Uterus (tissue), 4 donors: Measurements from ENCODE around the gene LRP1B. TPM values are rescaled to one million over a fixed set of nuclear protein-coding genes. Genes with fewer than 3 reads are reported as not detected.

Experiments
- DNase-seq, 2 donors: peaks; one replicate each; pipeline ENCODE4 v3.0.0-alpha.2; 2019 to 2020
- H3K27ac ChIP-seq, 2 donors: fragments of 200-600 bp; sonication (generic); 1 replicate in 1 of 2; 2 replicates in 1 of 2; pipeline ENCODE4 v1.5.1; 2016 to 2018
- H3K27me3 ChIP-seq, 2 donors: fragments of 200-600 bp; sonication (generic); one replicate each; pipeline ENCODE4 v1.5.1; 2018 to 2019; ENCODE audit warnings: control low read depth in 1 of 2
- H3K36me3 ChIP-seq, 2 donors: fragments of 200-600 bp; sonication (generic); one replicate each; pipeline ENCODE4 v1.5.1; 2019; ENCODE audit warnings: control low read depth in 1 of 2
- H3K4me1 ChIP-seq, 2 donors: fragments of 200-600 bp; sonication (generic); one replicate each; pipeline ENCODE4 v1.5.1; 2018 to 2019; ENCODE audit warnings: control low read depth in 1 of 2
- H3K4me3 ChIP-seq, 2 donors: fragments of 200-600 bp; sonication (generic); 1 replicate in 1 of 2; 2 replicates in 1 of 2; pipeline ENCODE4 v1.5.1; 2018 to 2019; ENCODE audit warnings: mild to moderate bottlenecking in 1 of 2
- H3K9me3 ChIP-seq, 2 donors: fragments of 200-600 bp; sonication (generic); one replicate each; pipeline ENCODE4 v1.5.1; 2019; ENCODE audit warnings: control low read depth in 1 of 2
- POLR2A ChIP-seq, 2 donors: fragments of 450-650 bp; IDR thresholded peaks; one replicate each; pipeline ENCODE4 v1.6.1; 2016; ENCODE audit warnings: antibody characterized with exemption in 2 of 2, mild to moderate bottlenecking in 1 of 2, moderate library complexity in 1 of 2
- intact Hi-C: fragments of 100-400 bp; cut with DNase I; formaldehyde crosslinking; loops from one replicate; pipeline ENCODE4 v1.15.1; 2023; ENCODE audit warnings: low total_unique reads
- total RNA-seq, 4 donors: library from RNA; depleted of rRNA in 3 of 4; stranded (reverse); fragments of >200 nt in 3 of 4; gene quantifications; one replicate each; pipeline versions ENCODE4 v1.1.0 to v1.2.4, GENCODE V29; 2014 to 2023
- TF ChIP-seq, protein P1 (sequence below), 4 experiments: fragments of 200-600 bp in 2 of 4; fragments of 450-650 bp in 2 of 4; sonication (generic) in 2 of 4; IDR thresholded peaks; one replicate each; pipeline ENCODE4 v1.5.1; 2016 to 2019; ENCODE audit warnings: antibody characterized with exemption in 4 of 4, mild to moderate bottlenecking in 2 of 4, moderate library complexity in 1 of 4
- donor health status: DM: yes; HTN: yes; CAD: no.

Gene LRP1B
- total RNA-seq, 4 donors from 2014 or later = 0.29 to 7.3 (median 0.79) TPM; not detected in 1

DNA sequence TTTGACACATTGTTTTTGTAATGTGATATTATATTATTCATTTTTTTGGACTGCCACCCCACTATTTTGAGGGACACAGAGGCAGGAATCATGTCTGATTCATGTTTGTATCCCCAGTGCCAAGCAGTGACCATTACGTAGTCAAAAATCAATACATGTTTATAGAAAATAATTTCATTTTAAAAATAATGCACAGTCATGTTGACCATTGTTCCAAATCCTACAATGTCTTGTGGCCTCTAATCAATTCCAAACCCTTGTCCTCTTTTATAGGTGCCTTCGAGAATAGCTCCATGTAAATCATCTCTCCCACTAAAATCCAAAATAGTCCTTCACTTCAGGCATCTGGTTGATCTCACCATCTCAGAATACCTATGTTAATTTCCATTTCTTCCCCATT lies 454.7 kb downstream of the LRP1B start:
- Histone ChIP-seq H3K4me3 (no peak overlapping the region), H3K36me3 (no peaks in the 10 kb centered on the region), H3K4me1 (no peaks in the 10 kb centered on the region), H3K9me3 (no peaks in the 10 kb centered on the region), H3K27ac (no peak overlapping the region), H3K27me3 (no peaks in the 10 kb centered on the region)
- intact Hi-C loops = no loop called here
- no peak for TF ChIP-seq POLR2A (IDR thresholded peaks at IDR 0.05)
- TF ChIP-seq, protein P1, sequence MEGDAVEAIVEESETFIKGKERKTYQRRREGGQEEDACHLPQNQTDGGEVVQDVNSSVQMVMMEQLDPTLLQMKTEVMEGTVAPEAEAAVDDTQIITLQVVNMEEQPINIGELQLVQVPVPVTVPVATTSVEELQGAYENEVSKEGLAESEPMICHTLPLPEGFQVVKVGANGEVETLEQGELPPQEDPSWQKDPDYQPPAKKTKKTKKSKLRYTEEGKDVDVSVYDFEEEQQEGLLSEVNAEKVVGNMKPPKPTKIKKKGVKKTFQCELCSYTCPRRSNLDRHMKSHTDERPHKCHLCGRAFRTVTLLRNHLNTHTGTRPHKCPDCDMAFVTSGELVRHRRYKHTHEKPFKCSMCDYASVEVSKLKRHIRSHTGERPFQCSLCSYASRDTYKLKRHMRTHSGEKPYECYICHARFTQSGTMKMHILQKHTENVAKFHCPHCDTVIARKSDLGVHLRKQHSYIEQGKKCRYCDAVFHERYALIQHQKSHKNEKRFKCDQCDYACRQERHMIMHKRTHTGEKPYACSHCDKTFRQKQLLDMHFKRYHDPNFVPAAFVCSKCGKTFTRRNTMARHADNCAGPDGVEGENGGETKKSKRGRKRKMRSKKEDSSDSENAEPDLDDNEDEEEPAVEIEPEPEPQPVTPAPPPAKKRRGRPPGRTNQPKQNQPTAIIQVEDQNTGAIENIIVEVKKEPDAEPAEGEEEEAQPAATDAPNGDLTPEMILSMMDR (IDR thresholded peaks at IDR 0.05) = no peak
- DNase-seq = no peak

DNA sequence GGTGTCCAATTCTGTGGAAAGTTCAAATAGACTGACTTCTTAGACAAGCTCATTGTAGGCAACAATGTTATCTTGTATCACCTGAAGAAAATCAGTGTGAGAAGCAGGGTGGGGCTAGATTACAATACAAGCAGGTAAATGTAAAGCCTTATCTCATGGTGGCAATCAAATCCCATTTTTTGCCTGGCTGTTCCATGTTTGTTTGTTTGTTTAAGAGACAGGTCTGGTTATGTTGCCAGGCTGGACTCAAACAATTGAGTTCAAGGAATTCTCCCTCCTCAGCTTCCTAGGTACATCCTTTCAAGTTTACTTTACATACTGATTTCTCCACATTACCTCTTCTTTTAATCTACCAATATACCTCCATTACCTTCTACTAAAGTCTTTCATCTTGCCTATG lies 464.6 kb downstream of the LRP1B start:
- intact Hi-C loops = no loop called here
- DNase-seq = no peak
- Histone ChIP-seq H3K27me3 (no peaks in the 10 kb centered on the region), H3K36me3 (no peaks in the 10 kb centered on the region), H3K27ac (no peak overlapping the region), H3K9me3 (no peaks in the 10 kb centered on the region), H3K4me1 (no peaks in the 10 kb centered on the region), H3K4me3 (no peak overlapping the region)
- TF ChIP-seq, protein P1 (IDR thresholded peaks at IDR 0.05) = no peak
- TF ChIP-seq POLR2A (IDR thresholded peaks at IDR 0.05) = no peak

DNA sequence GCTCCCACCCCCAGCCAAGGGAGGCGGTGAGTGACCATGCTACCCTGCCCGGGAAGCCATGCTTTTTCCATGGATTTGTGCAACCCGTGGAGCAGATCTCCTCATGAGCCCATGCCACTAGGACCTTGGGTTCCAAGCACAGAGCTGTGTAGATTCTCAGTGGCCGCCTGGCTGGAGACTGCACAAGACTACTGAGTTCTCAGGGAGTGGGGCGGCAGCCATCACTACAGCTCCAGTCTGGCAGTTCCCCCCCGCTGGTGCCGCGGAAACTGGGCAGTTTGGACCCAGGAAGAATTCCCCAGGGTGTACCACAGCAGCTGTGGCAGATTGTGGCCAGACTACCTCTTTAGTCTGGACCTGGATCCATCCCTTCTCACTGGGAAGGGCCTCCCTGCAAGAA lies 470.6 kb downstream of the LRP1B start:
- H3K27me3 ChIP-seq = no peaks in the 10 kb centered on the region
- no peak overlapping the region for H3K27ac ChIP-seq
- H3K4me1 ChIP-seq = no peaks in the 10 kb centered on the region
- no peaks in the 10 kb centered on the region for H3K36me3 ChIP-seq
- no peaks in the 10 kb centered on the region for H3K9me3 ChIP-seq
- H3K4me3 ChIP-seq = no peak overlapping the region
- no peak for TF ChIP-seq POLR2A (IDR thresholded peaks at IDR 0.05)
- no peak for DNase-seq
- intact Hi-C loops = no loop called here

DNA sequence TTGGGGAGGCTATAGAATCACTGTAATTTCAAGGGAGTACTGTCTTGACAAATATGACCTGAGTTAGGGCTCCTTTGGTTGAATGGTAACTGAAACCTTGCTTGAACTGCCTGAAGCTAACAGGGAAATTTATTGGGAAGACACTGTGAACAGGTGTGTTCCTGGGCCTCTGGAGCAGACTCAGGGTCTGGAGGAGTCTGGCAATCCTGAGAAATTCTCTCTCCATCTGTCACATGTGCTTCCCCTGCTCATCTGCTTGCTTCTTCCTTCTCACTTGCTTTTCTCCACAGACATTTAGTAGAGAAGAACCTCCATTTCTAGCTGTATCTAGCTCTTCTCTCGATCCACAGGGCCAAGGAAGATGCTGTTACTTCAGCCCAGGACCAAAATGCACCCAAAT lies 476.5 kb downstream of the LRP1B start:
- TF ChIP-seq, protein P1 (IDR thresholded peaks at IDR 0.05) = no peak
- TF ChIP-seq POLR2A (IDR thresholded peaks at IDR 0.05) = no peak
- DNase-seq = no peak
- Histone ChIP-seq H3K9me3 (no peaks in the 10 kb centered on the region), H3K4me3 (no peak overlapping the region), H3K27me3 (no peaks in the 10 kb centered on the region), H3K27ac (no peak overlapping the region), H3K36me3 (no peaks in the 10 kb centered on the region), H3K4me1 (no peaks in the 10 kb centered on the region)
- intact Hi-C loops = no loop called here

DNA sequence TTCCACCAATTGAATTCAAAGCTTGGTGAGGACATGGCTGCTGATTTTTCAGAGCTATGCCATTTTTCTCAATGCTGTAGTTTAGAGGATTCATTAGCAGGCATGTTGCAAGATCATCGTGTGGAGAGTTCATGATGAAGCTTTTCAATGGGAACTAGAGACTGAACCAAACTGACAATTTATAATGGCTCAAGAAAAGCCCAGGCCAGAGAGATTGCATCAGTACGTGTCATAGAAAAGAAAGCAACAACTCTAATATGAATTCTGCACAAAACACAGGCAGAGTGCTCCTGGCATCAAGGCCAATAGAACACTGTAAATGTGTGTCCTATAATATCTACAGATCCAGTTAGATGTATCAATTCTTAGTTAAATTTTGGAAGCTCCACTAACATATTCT lies 477.6 kb downstream of the LRP1B start:
- TF ChIP-seq, protein P1 (IDR thresholded peaks at IDR 0.05) = no peak
- no peak for TF ChIP-seq POLR2A (IDR thresholded peaks at IDR 0.05)
- no peak for DNase-seq
- Histone ChIP-seq H3K36me3 (no peaks in the 10 kb centered on the region), H3K9me3 (no peaks in the 10 kb centered on the region), H3K4me3 (no peak overlapping the region), H3K27me3 (no peaks in the 10 kb centered on the region), H3K4me1 (no peaks in the 10 kb centered on the region), H3K27ac (no peak overlapping the region)
- intact Hi-C loops = no loop called here

DNA sequence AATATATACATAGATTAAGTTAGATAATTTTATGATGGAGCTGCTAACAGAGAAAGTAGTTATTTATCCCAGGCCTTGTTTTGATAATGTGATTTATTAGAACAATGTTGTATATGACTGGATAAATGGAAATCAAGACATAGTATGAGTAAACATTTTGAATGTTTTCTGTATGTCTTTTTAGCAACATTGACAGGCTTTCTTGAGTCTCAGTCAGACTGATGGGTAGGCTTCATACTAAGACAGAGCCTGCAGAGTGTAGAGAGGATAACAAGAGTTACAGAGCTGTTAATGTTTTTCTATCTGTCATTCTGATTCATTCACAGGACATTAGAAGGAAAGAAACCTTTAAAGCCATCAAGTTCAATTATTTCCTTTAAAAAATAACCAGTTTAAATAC lies 478.5 kb downstream of the LRP1B start:
- Histone ChIP-seq H3K9me3 (no peaks in the 10 kb centered on the region), H3K27ac (no peak overlapping the region), H3K4me1 (no peaks in the 10 kb centered on the region), H3K4me3 (no peak overlapping the region), H3K27me3 (no peaks in the 10 kb centered on the region), H3K36me3 (no peaks in the 10 kb centered on the region)
- no peak for DNase-seq
- TF ChIP-seq POLR2A (IDR thresholded peaks at IDR 0.05) = no peak
- TF ChIP-seq, protein P1 (IDR thresholded peaks at IDR 0.05) = no peak
- intact Hi-C loops = no loop called here
